Loucy (cell line): ENCODE results near the gene STARD13.

Source experiments
- EZH2phosphoT487 ChIP-seq: fragments of 200-600 bp; IDR thresholded peaks from 2 replicates; pipeline ENCODE4 v1.6.1; 2018; ENCODE audit warnings: antibody characterized with exemption, mild to moderate bottlenecking, moderate library complexity, borderline replicate concordance
- TF ChIP-seq, protein P1 (sequence below): fragments of 200-600 bp; sonication (generic); conservative IDR thresholded peaks from 2 replicates; pipeline ENCODE4 v1.5.1; 2014; ENCODE audit warnings: mild to moderate bottlenecking, antibody characterized with exemption, low read length

- TF ChIP-seq, protein P1, sequence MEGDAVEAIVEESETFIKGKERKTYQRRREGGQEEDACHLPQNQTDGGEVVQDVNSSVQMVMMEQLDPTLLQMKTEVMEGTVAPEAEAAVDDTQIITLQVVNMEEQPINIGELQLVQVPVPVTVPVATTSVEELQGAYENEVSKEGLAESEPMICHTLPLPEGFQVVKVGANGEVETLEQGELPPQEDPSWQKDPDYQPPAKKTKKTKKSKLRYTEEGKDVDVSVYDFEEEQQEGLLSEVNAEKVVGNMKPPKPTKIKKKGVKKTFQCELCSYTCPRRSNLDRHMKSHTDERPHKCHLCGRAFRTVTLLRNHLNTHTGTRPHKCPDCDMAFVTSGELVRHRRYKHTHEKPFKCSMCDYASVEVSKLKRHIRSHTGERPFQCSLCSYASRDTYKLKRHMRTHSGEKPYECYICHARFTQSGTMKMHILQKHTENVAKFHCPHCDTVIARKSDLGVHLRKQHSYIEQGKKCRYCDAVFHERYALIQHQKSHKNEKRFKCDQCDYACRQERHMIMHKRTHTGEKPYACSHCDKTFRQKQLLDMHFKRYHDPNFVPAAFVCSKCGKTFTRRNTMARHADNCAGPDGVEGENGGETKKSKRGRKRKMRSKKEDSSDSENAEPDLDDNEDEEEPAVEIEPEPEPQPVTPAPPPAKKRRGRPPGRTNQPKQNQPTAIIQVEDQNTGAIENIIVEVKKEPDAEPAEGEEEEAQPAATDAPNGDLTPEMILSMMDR = no peak
- TF ChIP-seq EZH2phosphoT487 = no peak
Observed at GRCh38 chr13:33195693-33196464, 89.7 kb downstream of the STARD13 start.
